K562 (cell line): ENCODE data around the gene ZNF692. TPM values are rescaled to one million over a fixed set of nuclear protein-coding genes. Genes with fewer than 3 reads are reported as not detected.

ENCODE experiments used
- CBX3 ChIP-seq, 2 experiments: IDR thresholded peaks; 1 replicate in 1 of 2; 2 replicates in 1 of 2; pipeline ENCODE4 v1.6.1; 2012; ENCODE audit warnings: inconsistent platforms in 2 of 2, low read length in 2 of 2, borderline replicate concordance in 1 of 2, control low read depth in 1 of 2
- EP300 ChIP-seq: IDR thresholded peaks from 2 replicates; pipeline ENCODE4 v1.6.1; 2012; ENCODE audit warnings: low read length, improper control_type of control experiment
- ETV1 ChIP-seq: fragments of 450-650 bp; conservative IDR thresholded peaks from 2 replicates; pipeline ENCODE4 v1.6.1; 2016; ENCODE audit warnings: missing genetic modification characterization, control low read depth, low read depth, missing compliant biosample characterization
- FOXJ2 ChIP-seq: fragments of 200-800 bp; sonication (Bioruptor generic); IDR thresholded peaks from 2 replicates; pipeline ENCODE4 v1.6.1; 2016; ENCODE audit warnings: missing genetic modification characterization, missing compliant biosample characterization
- GATAD2B ChIP-seq: fragments of 450-650 bp; IDR thresholded peaks from 2 replicates; pipeline ENCODE4 v1.6.1; 2017; ENCODE audit warnings: mild to moderate bottlenecking, borderline replicate concordance
- HEY1 ChIP-seq: fragments of 250-450 bp; sonication (Bioruptor Pico); IDR thresholded peaks from 2 replicates; pipeline ENCODE4 v1.5.0; 2020; ENCODE audit warnings: mild to moderate bottlenecking, moderate library complexity, borderline replicate concordance
- JUN ChIP-seq, 2 experiments: sonication (generic) in 1 of 2; formaldehyde crosslinking in 1 of 2; IDR thresholded peaks; 2 replicates each; pipeline versions ENCODE4 v1.6.1 to v1.8.0; 2012 to 2022; ENCODE audit warnings: borderline replicate concordance in 2 of 2, mild to moderate bottlenecking in 2 of 2, improper control_type of control experiment in 1 of 2, low read depth in 1 of 2, low read length in 1 of 2, missing genetic modification reagents in 1 of 2
- KAT2B ChIP-seq: IDR thresholded peaks from one replicate; pipeline ENCODE4 v1.6.1; 2012; ENCODE audit warnings: low read depth, mild to moderate bottlenecking, control low read depth, inconsistent platforms, low read length, moderate library complexity
- MECOM ChIP-seq: fragments of 250-450 bp; sonication (Bioruptor Pico); IDR thresholded peaks from 2 replicates; pipeline ENCODE4 v1.8.0; 2022; ENCODE audit warnings: inconsistent platforms
- NFIC ChIP-seq: fragments of 450-650 bp; IDR thresholded peaks from 2 replicates; pipeline ENCODE4 v1.6.1; 2017; ENCODE audit warnings: mild to moderate bottlenecking, inconsistent platforms
- PRPF4 ChIP-seq: fragments of 200-400 bp; formaldehyde crosslinking; IDR thresholded peaks from one replicate; pipeline ENCODE4 v1.6.1; 2017; ENCODE audit warnings: low read length, low read depth, mild to moderate bottlenecking; ENCODE audit not compliant: insufficient read depth, poor library complexity, severe bottlenecking
- RAD51 ChIP-seq: fragments of 450-650 bp; IDR thresholded peaks from 2 replicates; pipeline ENCODE4 v1.7.1; 2016; ENCODE audit warnings: low read depth, mild to moderate bottlenecking, borderline replicate concordance
- RBM22 ChIP-seq: fragments of 200-400 bp; formaldehyde crosslinking; IDR thresholded peaks from 2 replicates; pipeline ENCODE4 v1.6.1; 2018; ENCODE audit warnings: low read length, low read depth; ENCODE audit not compliant: poor library complexity, severe bottlenecking
- SP1 ChIP-seq: sonication (generic); formaldehyde crosslinking; IDR thresholded peaks from 2 replicates; pipeline ENCODE4 v1.8.1; 2022; ENCODE audit warnings: mild to moderate bottlenecking, missing genetic modification reagents
- ZKSCAN3 ChIP-seq: fragments of 250-450 bp; sonication (Bioruptor Pico); IDR thresholded peaks from 2 replicates; pipeline ENCODE4 v1.4.0; 2020
- ZNF175 ChIP-seq: fragments of 200-800 bp; sonication (Bioruptor generic); IDR thresholded peaks from 2 replicates; pipeline ENCODE4 v1.6.1; 2016; ENCODE audit warnings: low read depth, mild to moderate bottlenecking, missing genetic modification characterization, missing compliant biosample characterization
- ZNF431 ChIP-seq: sonication (generic); formaldehyde crosslinking; IDR thresholded peaks from 2 replicates; pipeline ENCODE4 v1.8.0; 2022; ENCODE audit warnings: mild to moderate bottlenecking, missing genetic modification reagents
- ZNF644 ChIP-seq: fragments of 200-800 bp; sonication (Bioruptor generic); IDR thresholded peaks from 2 replicates; pipeline ENCODE4 v1.6.1; 2016; ENCODE audit warnings: low read depth, missing genetic modification characterization, missing compliant biosample characterization
- ZNF668 ChIP-seq: fragments of 250-450 bp; sonication (Bioruptor Pico); IDR thresholded peaks from 2 replicates; pipeline ENCODE4 v1.8.0; 2022; ENCODE audit warnings: mild to moderate bottlenecking, inconsistent platforms
- ZNF764 ChIP-seq: fragments of 250-450 bp; sonication (Bioruptor Pico); IDR thresholded peaks from 2 replicates; pipeline ENCODE4 v1.4.0; 2020; ENCODE audit warnings: low read depth, mild to moderate bottlenecking, moderate library complexity
- ZNF780A ChIP-seq: fragments of 250-450 bp; sonication (Bioruptor Pico); IDR thresholded peaks from 2 replicates; pipeline ENCODE4 v1.5.0; 2021; ENCODE audit warnings: mild to moderate bottlenecking
- polyA plus RNA-seq, 8 experiments: library from polyadenylated mRNA; depleted of rRNA in 4 of 8; stranded (reverse) in 5 of 8; unstranded in 3 of 8; fragments of >200 nt; fragmentation: Nextera tagmentation in 2 of 8; fragmentation: Illumina TruSeq in 1 of 8; extraction: Ambion mirVana in 2 of 8; extraction: Trizol in 1 of 8; gene quantifications; 2 replicates each; pipeline versions ENCODE4 v1.2.1 to v1.2.3, GENCODE V29; 2011 to 2014; ENCODE audit warnings: inconsistent platforms in 1 of 8, missing spikeins in 1 of 8
- total RNA-seq, 7 experiments: library from RNA; depleted of rRNA in 6 of 7; stranded (reverse); fragments of >200 nt in 6 of 7; fragmentation: Illumina TruSeq in 2 of 7; extraction: Trizol in 2 of 7; gene quantifications; 2 replicates each; pipeline versions ENCODE4 v1.2.1 to v1.2.3, GENCODE V29; 2011 to 2021; ENCODE audit warnings: low replicate concordance in 1 of 7
- TF ChIP-seq, protein P1 (sequence below), 2 experiments: fragments of 200-800 bp in 1 of 2; sonication (Bioruptor generic) in 1 of 2; sonication (generic) in 1 of 2; formaldehyde crosslinking in 1 of 2; IDR thresholded peaks in 1 of 2; conservative IDR thresholded peaks in 1 of 2; 2 replicates each; pipeline versions ENCODE4 v1.5.0 to v1.6.1; 2016 to 2020; ENCODE audit warnings: missing compliant biosample characterization in 1 of 2, missing genetic modification characterization in 1 of 2, missing genetic modification reagents in 1 of 2
- TF ChIP-seq, protein P2 (sequence below), 2 experiments: fragments of 450-650 bp; conservative IDR thresholded peaks; 2 replicates each; pipeline ENCODE4 v1.6.1; 2017; ENCODE audit warnings: mild to moderate bottlenecking in 2 of 2, moderate library complexity in 2 of 2
- TF ChIP-seq, protein P3 (sequence below), 2 experiments: fragments of 250-450 bp in 1 of 2; fragments of 450-650 bp in 1 of 2; sonication (Bioruptor Pico) in 1 of 2; IDR thresholded peaks; 2 replicates each; pipeline versions ENCODE4 v1.6.1 to v1.8.0; 2016 to 2021; ENCODE audit warnings: mild to moderate bottlenecking in 2 of 2, moderate library complexity in 2 of 2, missing compliant biosample characterization in 1 of 2, missing genetic modification characterization in 1 of 2

The ZNF692 gene
- total and polyA plus RNA-seq, 9 of the 15 experiments (the other 6 are each of a cell fraction or from before 2014, with no cell fraction given) = 8.4 to 143 (median 55.9) TPM

DNA sequence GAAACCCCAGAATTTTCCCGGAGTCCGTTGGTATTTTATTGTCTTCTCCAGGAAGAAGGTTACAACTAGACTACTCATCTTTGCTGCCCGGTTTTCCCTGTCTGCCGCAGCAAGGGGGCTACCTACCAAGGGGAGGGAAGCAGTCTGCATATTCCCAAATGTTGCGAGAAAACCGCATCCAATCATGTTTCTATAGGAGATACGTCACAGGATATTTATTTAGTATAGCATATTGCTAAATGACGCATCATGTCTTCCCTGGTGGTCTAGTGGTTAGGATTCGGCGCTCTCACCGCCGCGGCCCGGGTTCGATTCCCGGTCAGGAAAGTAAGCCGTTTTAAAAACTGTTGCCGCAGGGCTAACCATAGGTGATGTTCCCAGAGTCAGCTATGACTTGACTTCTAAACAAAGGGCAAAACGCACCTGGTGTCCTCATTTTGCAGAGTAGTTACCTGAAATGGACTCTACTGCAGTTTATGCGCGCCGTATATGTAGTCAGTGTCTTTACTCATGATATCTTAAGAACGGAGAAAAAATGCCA is 15.2 kb upstream of the ZNF692 start (continued):
- TF ChIP-seq, protein P1, sequence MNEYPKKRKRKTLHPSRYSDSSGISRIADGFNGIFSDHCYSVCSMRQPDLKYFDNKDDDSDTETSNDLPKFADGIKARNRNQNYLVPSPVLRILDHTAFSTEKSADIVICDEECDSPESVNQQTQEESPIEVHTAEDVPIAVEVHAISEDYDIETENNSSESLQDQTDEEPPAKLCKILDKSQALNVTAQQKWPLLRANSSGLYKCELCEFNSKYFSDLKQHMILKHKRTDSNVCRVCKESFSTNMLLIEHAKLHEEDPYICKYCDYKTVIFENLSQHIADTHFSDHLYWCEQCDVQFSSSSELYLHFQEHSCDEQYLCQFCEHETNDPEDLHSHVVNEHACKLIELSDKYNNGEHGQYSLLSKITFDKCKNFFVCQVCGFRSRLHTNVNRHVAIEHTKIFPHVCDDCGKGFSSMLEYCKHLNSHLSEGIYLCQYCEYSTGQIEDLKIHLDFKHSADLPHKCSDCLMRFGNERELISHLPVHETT (CRISPR knock-in tag; conservative IDR thresholded peaks at IDR 0.05 in 1 of 2, IDR thresholded peaks at IDR 0.05 in 1 of 2) = peak in 1 of 2 experiments; percentile 68; a peak in 2 of 4 replicates
- TF ChIP-seq ZNF431 (CRISPR knock-in tag) (0 out of 2 replicates have a peak, but pooled peaks have one; percentile 35), KAT2B (no peak), ZNF780A (CRISPR knock-in tag) (no peak), ZNF175 (peak; percentile 65), NFIC (peak; percentile 69; the same call in 1 of the 2 replicates), RAD51 (peak; percentile 6; the same call in 1 of the 2 replicates), HEY1 (CRISPR knock-in tag) (0 out of 2 replicates have a peak, but pooled peaks have one; percentile 31), FOXJ2 (tag) (peak; percentile 62; the same call in 1 of the 2 replicates), ZNF668 (CRISPR knock-in tag) (peak; percentile 15; the same call in 1 of the 2 replicates), JUN (IDR thresholded peaks at IDR 0.05; ENCODE audit: borderline replicate concordance, low read depth, low read length) (0 out of 2 replicates have a peak, but pooled peaks have one; percentile 32), JUN (CRISPR knock-in tag; IDR thresholded peaks at IDR 0.05; ENCODE audit: borderline replicate concordance) (no peak), CBX3 (IDR thresholded peaks at IDR 0.05; ENCODE audit: borderline replicate concordance in 1 of 2, low read length in 2 of 2) (peak in 1 of 2 experiments; percentile 62; a peak in 2 of 3 replicates), ZKSCAN3 (CRISPR knock-in tag) (no peak), ZNF644 (tag) (no peak), SP1 (0 out of 2 replicates have a peak, but pooled peaks have one; percentile 2), MECOM (CRISPR knock-in tag) (0 out of 2 replicates have a peak, but pooled peaks have one; percentile 66), ETV1 (0 out of 2 replicates have a peak, but pooled peaks have one; percentile 5), GATAD2B (peak; percentile 83), RBM22 (peak; percentile 3), EP300 (peak; percentile 48), ZNF764 (CRISPR knock-in tag) (peak; percentile 75), PRPF4 (no peak)
- TF ChIP-seq, protein P2, sequence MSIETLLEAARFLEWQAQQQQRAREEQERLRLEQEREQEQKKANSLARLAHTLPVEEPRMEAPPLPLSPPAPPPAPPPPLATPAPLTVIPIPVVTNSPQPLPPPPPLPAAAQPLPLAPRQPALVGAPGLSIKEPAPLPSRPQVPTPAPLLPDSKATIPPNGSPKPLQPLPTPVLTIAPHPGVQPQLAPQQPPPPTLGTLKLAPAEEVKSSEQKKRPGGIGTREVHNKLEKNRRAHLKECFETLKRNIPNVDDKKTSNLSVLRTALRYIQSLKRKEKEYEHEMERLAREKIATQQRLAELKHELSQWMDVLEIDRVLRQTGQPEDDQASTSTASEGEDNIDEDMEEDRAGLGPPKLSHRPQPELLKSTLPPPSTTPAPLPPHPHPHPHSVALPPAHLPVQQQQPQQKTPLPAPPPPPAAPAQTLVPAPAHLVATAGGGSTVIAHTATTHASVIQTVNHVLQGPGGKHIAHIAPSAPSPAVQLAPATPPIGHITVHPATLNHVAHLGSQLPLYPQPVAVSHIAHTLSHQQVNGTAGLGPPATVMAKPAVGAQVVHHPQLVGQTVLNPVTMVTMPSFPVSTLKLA (conservative IDR thresholded peaks at IDR 0.05) = peak; percentile 30 to 45; a peak in 2 of 4 replicates
- TF ChIP-seq, protein P3, sequence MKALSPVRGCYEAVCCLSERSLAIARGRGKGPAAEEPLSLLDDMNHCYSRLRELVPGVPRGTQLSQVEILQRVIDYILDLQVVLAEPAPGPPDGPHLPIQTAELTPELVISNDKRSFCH (CRISPR knock-in tag; IDR thresholded peaks at IDR 0.05) = no peak
- TF ChIP-seq, protein P3 (tag; IDR thresholded peaks at IDR 0.05) = peak; percentile 76
